Ovary (tissue), 9 donors: ENCODE data around the gene RBMS1. TPM values are rescaled to one million over a fixed set of nuclear protein-coding genes. Genes with fewer than 3 reads are reported as not detected.
A peak's percentile ranks its signal among the peaks of the same experiment; 100 is the strongest.

ENCODE experiments used
- DNase-seq, 5 donors: peaks; one replicate each; pipeline ENCODE4 v3.0.0-alpha.2; 2019 to 2020
- H3K27ac ChIP-seq, 2 donors: fragments of 200-600 bp; one replicate each; pipeline versions ENCODE4 v1.5.1 to v1.8.0; 2019 to 2022
- H3K27me3 ChIP-seq: fragments of 200-600 bp; one replicate; pipeline ENCODE4 v1.8.0; 2022
- H3K36me3 ChIP-seq: fragments of 200-600 bp; sonication (generic); one replicate; pipeline ENCODE4 v1.5.1; 2019
- H3K4me1 ChIP-seq: one replicate; pipeline ENCODE4 v1.8.1; 2013; ENCODE audit warnings: mild to moderate bottlenecking, moderate library complexity; ENCODE audit not compliant: insufficient read depth
- H3K4me3 ChIP-seq: fragments of 200-600 bp; sonication (generic); one replicate; pipeline ENCODE4 v1.5.1; 2017
- H3K9me3 ChIP-seq, 2 donors: fragments of 200-600 bp in 1 of 2; sonication (generic) in 1 of 2; one replicate each; pipeline versions ENCODE4 v1.5.1 to v1.8.1; 2013 to 2019; ENCODE audit warnings: mild to moderate bottlenecking in 1 of 2, moderate library complexity in 1 of 2
- EP300 ChIP-seq: sonication (generic); formaldehyde crosslinking; IDR thresholded peaks from one replicate; pipeline ENCODE4 v1.6.1; 2017; ENCODE audit warnings: antibody characterized with exemption
- POLR2A ChIP-seq: fragments of 450-650 bp; IDR thresholded peaks from one replicate; pipeline ENCODE4 v1.6.1; 2017; ENCODE audit warnings: antibody characterized with exemption, mild to moderate bottlenecking, moderate library complexity
- WGBS, 3 donors: extraction: QIAGEN DNeasy Blood & Tissue Kit in 1 of 3; methylation state at CpG; one replicate each; pipeline versions ENCODE4 v1.1.5 to v1.1.7; 2013 to 2017; 5-methylcytosine and 5-hydroxymethylcytosine counted together
- intact Hi-C, 4 donors: fragments of 100-400 bp; cut with DNase I; formaldehyde crosslinking; loops; one replicate each; pipeline versions ENCODE4 v1.11.0 to v1.15.1; 2022 to 2023
- polyA plus RNA-seq, 2 donors: library from polyadenylated mRNA; stranded (reverse); fragments of 200-250 nt in 1 of 2; fragments of 350-450 nt in 1 of 2; fragmentation: Illumina TruSeq in 1 of 2; extraction: RNeasy Lipid Tissue Mini Kit (QIAGEN cat#74804) in 1 of 2; gene quantifications; one replicate each; pipeline ENCODE4 v1.2.3, GENCODE V29; 2013 to 2014
- total RNA-seq, 7 donors: library from RNA; depleted of rRNA in 2 of 7; stranded (reverse); fragments of >200 nt in 2 of 7; fragmentation: NEBNext Ultra II Directional in 3 of 7; extraction: Animal tissue kit (Norgen Biotek cat#: 25700) in 3 of 7; gene quantifications; one replicate each; pipeline versions ENCODE4 v1.1.0 to v1.2.4, GENCODE V29; 2016 to 2023
- TF ChIP-seq, protein P1 (sequence below), 3 donors: fragments of 450-650 bp in 2 of 3; fragments of 200-600 bp in 1 of 3; IDR thresholded peaks; one replicate each; pipeline versions ENCODE4 v1.5.1 to v1.8.0; 2016 to 2022; ENCODE audit warnings: antibody characterized with exemption in 3 of 3, mild to moderate bottlenecking in 1 of 3
- donor health status: DM: no; HTN: no; CAD: no; lungs with moderate emphysema.
- donor health status: DM: no; HTN: no; CAD: no.
- donor health status: Bipolar disorder and iron deficiency.
- donor health status: DM: yes; HTN: yes; CAD: no.
- donor health status: DM: no; HTN: no; CAD: no.
- donor health status: DM: yes; HTN: yes; CAD: no.

RBMS1 gene
- total and polyA plus RNA-seq, 9 donors: 50.7 to 91.9 (median 73.8) TPM

DNA sequence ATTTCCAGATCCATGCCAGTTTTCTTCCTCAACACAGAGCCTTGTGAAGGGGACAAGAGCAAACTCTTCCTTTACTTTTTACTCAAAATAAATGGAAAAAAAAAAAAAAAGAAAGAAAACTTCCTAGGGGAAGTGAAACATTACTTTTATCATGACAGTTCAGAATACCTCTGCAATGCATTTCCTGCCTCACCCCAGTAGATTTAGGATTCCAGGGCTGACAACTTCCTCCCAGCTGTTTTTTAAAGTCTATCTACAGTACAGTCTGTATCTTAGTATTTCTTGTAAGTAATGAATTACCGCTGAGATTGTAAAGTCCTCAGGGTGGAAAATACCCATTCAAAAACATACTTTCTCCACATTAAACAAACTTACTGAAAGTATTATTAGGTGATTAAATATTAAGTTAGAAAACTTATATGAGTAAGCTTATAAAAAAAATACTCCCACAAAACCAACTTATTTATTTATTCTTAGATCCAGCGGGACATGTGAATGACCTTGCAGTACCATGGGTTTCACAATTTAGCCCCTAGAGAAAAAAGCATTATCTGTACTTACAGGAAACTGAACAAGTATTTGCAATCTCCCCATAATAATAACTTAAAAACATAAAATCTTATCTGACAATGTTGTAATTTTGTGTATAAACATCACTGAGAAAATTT, 117.7 kb downstream of the RBMS1 start:
- H3K27ac ChIP-seq: peak overlapping the region in 1 of 2 donors; percentile 32
- intact Hi-C loops: no loop called here
- WGBS, 3 donors: 1 to 7% (median 5%) methylated on average over 2 of the region's 2 CpGs

DNA sequence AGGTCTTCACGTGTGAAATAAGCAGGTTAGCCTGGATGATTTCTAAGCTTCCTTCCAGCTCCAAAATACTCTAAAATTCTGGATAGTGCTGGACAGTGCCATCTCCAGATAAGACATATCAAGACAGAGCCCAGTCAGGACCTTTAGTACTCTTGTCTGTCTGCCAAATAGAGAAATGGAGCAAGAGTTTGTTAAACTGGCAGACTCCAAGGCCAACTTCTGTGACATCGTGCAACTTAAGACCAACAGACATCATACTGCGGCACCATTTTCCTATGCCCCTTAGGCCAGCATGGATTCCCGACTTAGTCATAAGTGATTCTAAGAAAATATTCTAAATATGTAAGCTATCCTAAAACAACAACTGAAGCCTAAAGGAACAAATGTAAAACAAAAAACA, 118.6 kb downstream of the RBMS1 start:
- TF ChIP-seq POLR2A: no peak
- TF ChIP-seq, protein P1, sequence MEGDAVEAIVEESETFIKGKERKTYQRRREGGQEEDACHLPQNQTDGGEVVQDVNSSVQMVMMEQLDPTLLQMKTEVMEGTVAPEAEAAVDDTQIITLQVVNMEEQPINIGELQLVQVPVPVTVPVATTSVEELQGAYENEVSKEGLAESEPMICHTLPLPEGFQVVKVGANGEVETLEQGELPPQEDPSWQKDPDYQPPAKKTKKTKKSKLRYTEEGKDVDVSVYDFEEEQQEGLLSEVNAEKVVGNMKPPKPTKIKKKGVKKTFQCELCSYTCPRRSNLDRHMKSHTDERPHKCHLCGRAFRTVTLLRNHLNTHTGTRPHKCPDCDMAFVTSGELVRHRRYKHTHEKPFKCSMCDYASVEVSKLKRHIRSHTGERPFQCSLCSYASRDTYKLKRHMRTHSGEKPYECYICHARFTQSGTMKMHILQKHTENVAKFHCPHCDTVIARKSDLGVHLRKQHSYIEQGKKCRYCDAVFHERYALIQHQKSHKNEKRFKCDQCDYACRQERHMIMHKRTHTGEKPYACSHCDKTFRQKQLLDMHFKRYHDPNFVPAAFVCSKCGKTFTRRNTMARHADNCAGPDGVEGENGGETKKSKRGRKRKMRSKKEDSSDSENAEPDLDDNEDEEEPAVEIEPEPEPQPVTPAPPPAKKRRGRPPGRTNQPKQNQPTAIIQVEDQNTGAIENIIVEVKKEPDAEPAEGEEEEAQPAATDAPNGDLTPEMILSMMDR (IDR thresholded peaks at IDR 0.05): no peak
- no peak for TF ChIP-seq EP300
- H3K4me1 ChIP-seq: peaks cover 45% of the 10 kb centered on the region

More for the DNA sequence above, 117.7 kb downstream of the RBMS1 start:
- no peak for DNase-seq
- Histone ChIP-seq H3K27me3 (no peaks in the 10 kb centered on the region), H3K4me1 (peaks cover 48% of the 10 kb centered on the region), H3K9me3 (no peaks in the 10 kb centered on the region), H3K4me3 (no peak overlapping the region), H3K36me3 (no peaks in the 10 kb centered on the region)
- no peak for TF ChIP-seq POLR2A
- TF ChIP-seq, protein P1 (IDR thresholded peaks at IDR 0.05): no peak
- TF ChIP-seq EP300: no peak

GRCh38 chr2:160373666-160374065, 119.9 kb downstream of the RBMS1 start:
- peak overlapping the region in 1 of 2 donors; percentile 3 for H3K27ac ChIP-seq
- H3K4me3 ChIP-seq: no peak overlapping the region
- intact Hi-C loops: no loop called here
- no peaks in the 10 kb centered on the region for H3K36me3 ChIP-seq
- H3K4me1 ChIP-seq: peaks cover 42% of the 10 kb centered on the region
- no peak for TF ChIP-seq POLR2A
- no peak for TF ChIP-seq EP300
- TF ChIP-seq, protein P1 (IDR thresholded peaks at IDR 0.05): no peak
- H3K9me3 ChIP-seq: no peaks in the 10 kb centered on the region
- no peak for DNase-seq
- H3K27me3 ChIP-seq: no peaks in the 10 kb centered on the region

More for the DNA sequence above, 118.6 kb downstream of the RBMS1 start:
- no peaks in the 10 kb centered on the region for H3K9me3 ChIP-seq
- no peak for DNase-seq
- intact Hi-C loops: no loop called here
- 17 to 30% (median 21%) methylated on average over 4 of the region's 4 CpGs for WGBS, 3 donors
- peak overlapping the region in 1 of 2 donors; percentile 32 for H3K27ac ChIP-seq
- H3K36me3 ChIP-seq: no peaks in the 10 kb centered on the region
- H3K4me3 ChIP-seq: no peak overlapping the region
- no peaks in the 10 kb centered on the region for H3K27me3 ChIP-seq

- no peak for DNase-seq
- TF ChIP-seq EP300: no peak
- TF ChIP-seq, protein P1 (IDR thresholded peaks at IDR 0.05): no peak
- no peak for TF ChIP-seq POLR2A
- H3K27ac ChIP-seq: no peak overlapping the region
- H3K9me3 ChIP-seq: no peaks in the 10 kb centered on the region
- no peaks in the 10 kb centered on the region for H3K36me3 ChIP-seq
- peaks cover 41% of the 10 kb centered on the region for H3K4me1 ChIP-seq
- H3K4me3 ChIP-seq: no peak overlapping the region
- intact Hi-C loops: no loop called here
- H3K27me3 ChIP-seq: no peaks in the 10 kb centered on the region
- 84 to 93% (median 91%) methylated on average over 2 of the region's 2 CpGs for WGBS, 3 donors
Observed at GRCh38 chr2:160373263-160373662, 120.3 kb downstream of the RBMS1 start.
